HUES6 (cell line): ENCODE measurements around the gene RAD51B.
"Not testable (repeated sequence)": the region's sequence is repeated elsewhere in the genome, so short reads cannot be mapped to it uniquely, and the experiment has no call there.

ENCODE experiments used
- H3K27ac ChIP-seq: 2 replicates; pipeline ENCODE4 v1.7.0; 2013; ENCODE audit warnings: low read depth, mild to moderate bottlenecking, low read length, inconsistent platforms
- H3K27me3 ChIP-seq: 2 replicates; pipeline ENCODE4 v1.6.1; 2013; ENCODE audit warnings: low read length; ENCODE audit not compliant: control insufficient read depth, insufficient read depth
- H3K36me3 ChIP-seq: 2 replicates; pipeline ENCODE4 v1.6.1; 2013; ENCODE audit warnings: low read length; ENCODE audit not compliant: control insufficient read depth, insufficient read depth
- H3K4me1 ChIP-seq: 2 replicates; pipeline ENCODE4 v1.6.1; 2013; ENCODE audit warnings: low read length; ENCODE audit not compliant: control insufficient read depth, insufficient read depth
- H3K4me3 ChIP-seq: 2 replicates; pipeline ENCODE4 v1.5.1; 2013; ENCODE audit warnings: low read depth, low read length
- H3K9ac ChIP-seq: one replicate; pipeline ENCODE4 v1.6.1; 2013; ENCODE audit warnings: mild to moderate bottlenecking, low read length
- H3K9me3 ChIP-seq: 2 replicates; pipeline ENCODE4 v1.6.1; 2013; ENCODE audit warnings: low read depth, low read length; ENCODE audit not compliant: control insufficient read depth, insufficient read depth

Gene RAD51B

DNA sequence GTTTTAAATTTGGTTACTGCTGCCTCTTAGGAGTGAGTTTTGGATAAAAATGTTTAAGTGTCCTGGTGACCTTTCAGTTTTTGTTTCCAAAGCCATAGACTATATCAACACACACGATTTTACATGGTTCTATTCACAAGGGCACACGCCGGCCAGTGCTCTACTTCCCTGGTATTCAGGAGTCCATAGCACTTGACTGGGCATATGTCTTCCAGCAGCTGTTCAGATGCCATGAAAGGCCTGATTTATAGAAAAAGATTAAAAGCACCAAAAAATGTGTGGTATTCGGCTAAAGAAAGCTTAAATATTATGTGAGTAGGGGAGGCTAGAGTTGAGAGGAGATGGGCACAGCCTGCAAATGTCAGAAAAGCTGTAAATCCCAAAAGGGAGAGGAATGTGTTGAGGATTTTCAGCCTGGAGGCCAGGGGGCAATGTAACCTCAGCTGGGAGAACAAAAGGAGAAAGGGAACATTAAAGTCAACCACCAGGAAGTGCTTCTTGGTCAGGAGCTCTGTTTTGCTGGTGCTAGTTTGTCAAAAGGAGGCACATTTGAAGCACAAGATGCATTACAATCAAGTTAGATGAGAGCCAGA is 478.4 kb downstream of the RAD51B start:
- no peak overlapping the region for H3K9ac ChIP-seq
- H3K27ac ChIP-seq = no peak overlapping the region

DNA sequence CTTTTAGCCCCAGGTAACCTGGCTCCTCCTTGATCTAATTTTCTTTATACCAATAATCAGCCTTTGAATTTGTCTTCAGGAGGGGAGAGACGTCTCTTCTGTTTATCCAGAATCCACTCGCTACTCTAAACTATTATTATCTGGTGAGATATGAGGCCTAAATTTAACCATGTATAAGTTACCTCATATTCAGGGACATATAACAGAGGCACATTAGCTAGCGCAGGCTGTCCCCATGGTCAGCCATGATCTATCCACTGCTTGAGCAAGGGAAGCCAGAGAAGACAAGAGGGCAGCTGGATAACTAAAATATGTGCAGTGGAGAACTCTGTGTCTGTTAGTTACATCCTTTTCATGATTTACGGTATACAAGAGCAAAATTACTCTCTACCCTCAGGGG is 481.0 kb downstream of the RAD51B start:
- no peak overlapping the region for H3K27ac ChIP-seq
- peaks cover 6% of the 10 kb centered on the region; the same call in 1 of the 2 replicates for H3K4me1 ChIP-seq
- H3K27me3 ChIP-seq = no peaks in the 10 kb centered on the region
- H3K9ac ChIP-seq = no peak overlapping the region
- peaks cover 27% of the 10 kb centered on the region for H3K9me3 ChIP-seq
- H3K4me3 ChIP-seq = no peak overlapping the region
- no peaks in the 10 kb centered on the region; the same call in 1 of the 2 replicates for H3K36me3 ChIP-seq

More for the DNA sequence above, 478.4 kb downstream of the RAD51B start:
- Histone ChIP-seq H3K9me3 (peaks cover 26% of the 10 kb centered on the region), H3K36me3 (no peaks in the 10 kb centered on the region; the same call in 1 of the 2 replicates), H3K4me3 (no peak overlapping the region), H3K4me1 (peaks cover 29% of the 10 kb centered on the region), H3K27me3 (no peaks in the 10 kb centered on the region)

DNA sequence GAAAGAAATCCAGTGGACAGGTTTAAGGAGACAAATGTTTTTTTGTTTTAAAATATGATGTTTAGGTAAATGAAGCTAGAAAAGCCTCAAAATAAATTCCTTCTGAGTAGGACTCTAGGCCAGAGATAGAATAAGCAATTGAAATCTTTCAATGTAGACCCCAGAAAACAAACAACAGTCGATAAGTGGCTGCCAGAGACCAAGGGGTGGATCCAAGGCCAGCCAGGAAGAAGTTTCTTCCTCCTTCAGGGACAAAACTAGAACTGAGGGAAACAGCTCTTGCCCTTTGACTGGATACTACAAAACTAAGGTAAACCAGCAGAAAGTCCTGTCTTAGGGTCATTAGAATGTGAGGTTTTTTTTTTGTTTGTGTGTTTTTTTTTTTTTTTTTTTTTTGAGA is 481.6 kb downstream of the RAD51B start:
- H3K36me3 ChIP-seq = no peaks in the 10 kb centered on the region; the same call in 1 of the 2 replicates
- H3K4me3 ChIP-seq = no peak overlapping the region
- no peak overlapping the region for H3K9ac ChIP-seq
- no peaks in the 10 kb centered on the region; the same call in 1 of the 2 replicates for H3K4me1 ChIP-seq
- no peak overlapping the region for H3K27ac ChIP-seq
- no peaks in the 10 kb centered on the region for H3K27me3 ChIP-seq
- H3K9me3 ChIP-seq = peaks cover 27% of the 10 kb centered on the region

DNA sequence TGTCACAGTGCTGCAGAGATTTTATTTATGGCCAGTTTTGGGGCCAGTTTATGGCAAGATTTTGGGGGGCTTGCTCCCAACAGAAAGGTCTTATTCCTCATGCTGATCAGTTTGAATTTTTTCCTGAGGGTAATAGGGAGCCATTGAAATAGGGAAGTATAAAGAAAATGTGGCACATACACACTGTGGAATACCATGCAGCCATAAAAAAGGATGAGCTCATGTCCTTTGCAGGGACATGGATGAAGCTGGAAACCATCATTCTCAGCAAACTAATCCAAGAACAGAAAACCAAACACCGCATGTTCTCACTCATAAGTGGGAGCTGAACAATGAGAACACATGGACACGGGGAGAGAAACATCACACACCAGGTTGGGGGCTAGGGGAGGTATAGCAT is 483.4 kb downstream of the RAD51B start:
- H3K9ac ChIP-seq, H3K27me3 ChIP-seq, H3K4me3 ChIP-seq, H3K36me3 ChIP-seq, H3K4me1 ChIP-seq, H3K27ac ChIP-seq: not testable (repeated sequence)
- peaks cover 27% of the 10 kb centered on the region for H3K9me3 ChIP-seq

DNA sequence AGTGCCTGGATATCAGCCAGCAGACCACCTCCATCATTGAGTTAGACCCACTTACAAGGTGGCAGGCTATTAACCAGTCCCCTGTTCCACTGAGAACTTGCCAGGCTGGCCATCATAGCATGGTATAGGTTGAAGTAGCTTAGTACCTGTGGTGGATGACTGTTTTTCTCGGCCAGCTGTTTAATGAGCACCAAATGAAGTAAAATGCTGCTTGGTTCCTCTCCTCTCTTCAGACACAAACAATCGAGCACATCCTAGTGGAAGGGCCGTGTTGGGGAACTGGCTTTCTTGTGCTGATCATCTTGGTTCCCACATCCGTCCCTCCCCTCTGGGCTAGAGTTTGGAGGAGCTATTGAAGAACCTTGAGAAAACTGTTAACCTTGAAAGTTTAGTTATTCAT is 486.2 kb downstream of the RAD51B start:
- Histone ChIP-seq H3K4me1 (peaks cover 9% of the 10 kb centered on the region; the same call in 1 of the 2 replicates), H3K27me3 (no peaks in the 10 kb centered on the region), H3K27ac (no peak overlapping the region), H3K9me3 (peaks cover 16% of the 10 kb centered on the region), H3K4me3 (no peak overlapping the region), H3K9ac (no peak overlapping the region), H3K36me3 (no peaks in the 10 kb centered on the region; the same call in 1 of the 2 replicates)

DNA sequence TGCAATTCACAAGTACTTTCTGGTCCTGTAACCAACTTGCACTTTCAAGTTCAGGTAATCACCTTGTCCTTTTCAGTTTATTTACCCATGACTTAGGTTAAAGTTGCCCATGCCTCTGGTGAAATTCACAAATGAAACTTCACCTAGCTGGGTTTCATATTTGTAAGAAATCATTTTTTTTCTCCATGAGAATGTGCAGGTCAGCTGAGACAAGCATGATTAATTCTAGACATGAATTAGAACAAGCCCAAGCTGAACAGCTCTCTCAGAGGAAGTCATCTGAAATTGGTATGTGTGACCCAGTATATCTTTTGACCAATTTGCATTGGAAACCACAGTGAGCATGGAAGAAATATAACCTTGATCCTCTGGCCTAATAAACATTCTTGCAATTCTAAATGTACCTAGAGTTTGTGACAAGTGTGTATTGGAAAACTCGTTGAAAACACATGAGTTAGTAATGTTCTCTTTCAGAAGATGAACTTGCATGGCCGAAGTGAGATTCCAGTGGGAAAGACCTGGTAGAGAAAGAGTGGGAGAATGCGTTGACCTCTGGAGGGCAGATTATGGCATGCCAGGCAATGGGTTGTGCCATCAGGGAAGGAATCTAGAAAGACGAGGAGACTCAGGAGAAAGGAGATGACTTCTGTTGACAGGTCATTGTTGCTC is 486.8 kb downstream of the RAD51B start:
- H3K9ac ChIP-seq = no peak overlapping the region
- H3K9me3 ChIP-seq = peaks cover 12% of the 10 kb centered on the region
- H3K36me3 ChIP-seq = no peaks in the 10 kb centered on the region; the same call in 1 of the 2 replicates
- H3K27me3 ChIP-seq = no peaks in the 10 kb centered on the region
- H3K4me1 ChIP-seq = peaks cover 9% of the 10 kb centered on the region; the same call in 1 of the 2 replicates
- no peak overlapping the region for H3K4me3 ChIP-seq
- no peak overlapping the region for H3K27ac ChIP-seq

DNA sequence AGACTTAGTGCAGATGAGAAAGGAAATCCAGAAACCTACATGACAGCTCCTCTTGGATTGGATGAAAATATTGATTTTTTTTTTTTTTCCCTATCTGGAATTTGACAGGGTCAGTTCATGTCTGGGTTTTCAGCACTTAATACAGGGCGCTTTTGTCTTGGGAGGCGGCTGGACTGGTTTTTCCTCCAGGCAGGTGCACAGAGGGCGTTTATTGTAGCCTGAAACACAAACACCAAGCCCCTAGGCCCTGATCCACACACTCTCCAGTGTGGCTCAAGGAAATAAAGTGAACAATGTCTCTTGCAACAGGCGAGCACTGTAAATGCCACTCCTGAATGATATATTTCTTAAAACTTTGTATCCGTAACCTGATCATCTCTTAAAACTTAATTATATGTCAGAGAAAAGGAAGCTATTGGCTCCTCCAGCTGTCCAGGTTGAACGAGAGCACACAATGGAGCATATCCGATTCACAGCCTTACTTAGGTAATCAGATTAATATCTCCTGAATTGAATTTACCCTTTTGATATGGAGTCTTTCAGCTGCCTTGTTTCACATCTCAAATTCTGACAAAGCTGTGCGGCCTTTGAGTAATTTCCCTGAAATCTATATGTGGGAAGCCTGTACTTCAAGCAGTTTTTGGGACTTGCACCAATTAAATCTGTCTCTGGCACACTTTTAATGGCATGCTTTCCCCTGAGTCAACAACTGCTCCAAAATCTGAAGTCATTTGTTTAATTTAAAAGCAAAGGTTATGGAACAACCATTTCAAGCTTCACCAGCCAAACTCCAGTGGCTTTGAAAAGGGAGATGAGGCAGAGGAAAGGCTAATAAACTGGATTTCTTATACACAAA is 487.6 kb downstream of the RAD51B start:
- no peak overlapping the region for H3K27ac ChIP-seq
- no peak overlapping the region for H3K9ac ChIP-seq
- H3K4me1 ChIP-seq = peaks cover 9% of the 10 kb centered on the region; the same call in 1 of the 2 replicates
- H3K9me3 ChIP-seq = peaks cover 5% of the 10 kb centered on the region
- H3K27me3 ChIP-seq = no peaks in the 10 kb centered on the region
- no peaks in the 10 kb centered on the region; the same call in 1 of the 2 replicates for H3K36me3 ChIP-seq
- no peak overlapping the region for H3K4me3 ChIP-seq

DNA sequence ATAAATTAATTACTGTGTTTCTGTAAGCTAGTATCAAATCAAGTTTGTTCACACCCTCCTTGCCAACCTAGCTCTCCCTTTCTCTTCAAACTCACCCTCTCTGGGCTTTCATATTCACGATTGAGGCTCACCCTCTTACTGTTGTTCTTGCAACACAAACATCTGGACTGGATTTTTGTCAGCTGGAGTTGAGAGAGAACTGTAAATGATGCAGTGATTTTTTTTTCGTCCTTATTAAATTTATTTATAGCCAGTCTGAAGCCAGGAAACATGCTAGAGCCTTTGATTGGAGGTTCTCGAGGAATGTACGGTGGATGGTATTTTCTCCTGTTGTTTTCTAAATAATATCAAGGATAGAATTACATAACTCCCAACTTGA is 488.2 kb downstream of the RAD51B start:
- Histone ChIP-seq H3K9me3 (0 out of 2 replicates have a peak, but pooled peaks cover 3% of the 10 kb centered on the region), H3K4me3 (no peak overlapping the region), H3K36me3 (no peaks in the 10 kb centered on the region), H3K9ac (no peak overlapping the region), H3K27ac (no peak overlapping the region), H3K27me3 (no peaks in the 10 kb centered on the region), H3K4me1 (peaks cover 12% of the 10 kb centered on the region)

DNA sequence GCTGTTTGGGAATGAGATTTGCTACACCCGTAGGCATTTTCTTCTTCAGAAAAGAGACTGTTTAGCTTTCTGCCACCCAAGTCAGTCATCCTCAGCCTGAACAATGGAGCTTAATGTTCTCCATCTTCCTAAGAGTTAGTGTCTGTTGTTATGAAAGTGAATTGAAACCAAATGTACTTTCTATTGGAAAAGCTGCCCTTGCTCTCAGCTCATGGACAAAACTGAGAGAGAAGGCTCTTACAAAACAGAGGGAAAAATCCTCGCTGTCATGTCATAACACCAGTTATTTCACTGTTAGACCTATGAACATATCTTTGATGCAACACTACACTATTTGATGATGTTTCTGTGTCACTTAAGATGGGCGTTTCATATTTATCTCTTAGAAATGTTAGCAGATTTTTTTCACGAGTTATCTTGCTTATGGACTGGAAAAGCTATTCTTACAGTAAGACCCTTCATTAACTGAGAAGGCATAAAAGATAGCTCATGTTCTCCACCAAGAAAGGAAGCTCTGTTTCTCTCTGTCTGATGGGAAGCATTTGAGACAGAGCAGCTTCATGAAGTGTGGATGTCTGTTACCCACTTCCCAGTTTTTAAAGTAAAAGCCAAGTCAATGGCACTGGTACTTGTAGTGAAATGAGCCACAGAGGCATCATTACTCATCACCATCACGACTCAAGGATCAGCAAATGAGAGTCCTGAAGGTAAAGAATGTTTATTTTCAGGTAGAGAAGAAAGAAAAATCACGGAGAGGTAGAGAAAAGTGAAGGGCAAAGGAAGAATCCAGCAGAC is 489.3 kb downstream of the RAD51B start:
- H3K9ac ChIP-seq = no peak overlapping the region
- H3K27me3 ChIP-seq = no peaks in the 10 kb centered on the region
- no peaks in the 10 kb centered on the region for H3K36me3 ChIP-seq
- H3K4me1 ChIP-seq = peaks cover 22% of the 10 kb centered on the region
- no peak overlapping the region for H3K27ac ChIP-seq
- no peak overlapping the region for H3K4me3 ChIP-seq
- H3K9me3 ChIP-seq = no peaks in the 10 kb centered on the region

DNA sequence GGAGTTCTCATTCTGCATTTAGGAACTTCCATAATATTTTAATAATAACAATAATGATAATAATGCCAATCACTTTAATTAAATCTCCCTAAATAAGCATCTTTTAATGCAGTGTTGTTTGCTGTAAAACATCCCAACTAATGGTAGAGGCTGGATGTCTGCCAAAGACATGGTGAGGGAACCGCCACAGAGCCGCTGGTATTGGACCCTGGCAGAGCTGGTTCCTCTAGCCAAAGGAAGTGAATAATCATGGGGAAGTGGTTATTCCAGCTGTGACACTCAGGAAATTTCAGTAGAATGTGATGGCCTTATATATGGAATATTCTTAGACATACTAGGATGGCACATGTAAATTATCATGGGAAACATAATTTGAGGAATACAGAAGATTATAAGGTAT is 490.0 kb downstream of the RAD51B start:
- Histone ChIP-seq H3K9ac (no peak overlapping the region), H3K27me3 (no peaks in the 10 kb centered on the region), H3K27ac (no peak overlapping the region), H3K36me3 (no peaks in the 10 kb centered on the region), H3K9me3 (no peaks in the 10 kb centered on the region), H3K4me1 (peaks cover 22% of the 10 kb centered on the region), H3K4me3 (no peak overlapping the region)
